Mammary epithelial cell (primary cell): ENCODE measurements around the gene ADGRE3.

Source experiments
- CTCF ChIP-seq, 2 donors: IDR thresholded peaks in 1 of 2; conservative IDR thresholded peaks in 1 of 2; 2 replicates each; pipeline ENCODE4 v1.5.1; 2011 to 2012; ENCODE audit warnings: inconsistent platforms in 2 of 2, low read length in 2 of 2, mild to moderate bottlenecking in 2 of 2, control low read depth in 1 of 2, low read depth in 1 of 2; ENCODE audit not compliant: insufficient read depth in 1 of 2; ENCODE audit errors: extremely low read depth in 1 of 2
- EZH2 ChIP-seq: IDR thresholded peaks from 2 replicates; pipeline ENCODE4 v1.6.1; 2012; ENCODE audit warnings: low read length, inconsistent platforms, borderline replicate concordance

GRCh38 chr19:14718522-14719116 is 44.0 kb upstream of the ADGRE3 start:
- no peak for TF ChIP-seq CTCF (conservative IDR thresholded peaks at IDR 0.05 in 1 of 2, IDR thresholded peaks at IDR 0.05 in 1 of 2; ENCODE audit: extremely low read depth in 1 of 2, insufficient read depth in 1 of 2, low read depth in 1 of 2, low read length in 2 of 2)
- no peak for TF ChIP-seq EZH2
